Activated T-cell treated with anti-CD3 and anti-CD28 coated beads, Interleukin-2, amount 50 U/mL, for 72 hours (primary cell): ENCODE results near the gene TINAGL1. TPM values are rescaled to one million over a fixed set of nuclear protein-coding genes. Genes with fewer than 3 reads are reported as not detected.
"Not testable (repeated sequence)": the region's sequence is repeated elsewhere in the genome, so short reads cannot be mapped to it uniquely, and the experiment has no call there.

ENCODE experiments used
- ATAC-seq, 2 donors: fragments of 150-1000 bp; cut with Tn5 transposase; replicated peaks in 1 of 2; 2 replicates each; pipeline ENCODE4 v1.10.0; 2021; ENCODE audit warnings: moderate library complexity in 2 of 2, mild to moderate bottlenecking in 1 of 2
- DNase-seq, 2 donors: peaks; one replicate each; pipeline ENCODE4 v3.0.0; 2021 to 2022; ENCODE audit warnings: mixed read lengths in 1 of 2
- H3K27ac Mint-ChIP-seq: one replicate; pipeline ENCODE4 v1.8.0; 2022; ENCODE audit warnings: mild to moderate bottlenecking, moderate library complexity, mixed read lengths
- H3K27me3 Mint-ChIP-seq: one replicate; pipeline ENCODE4 v1.8.0; 2022; ENCODE audit warnings: low read depth, mixed read lengths
- H3K36me3 Mint-ChIP-seq, 2 donors: one replicate each; pipeline ENCODE4 v1.8.0; 2022; ENCODE audit warnings: mixed read lengths in 2 of 2, mild to moderate bottlenecking in 1 of 2; ENCODE audit not compliant: insufficient read depth in 2 of 2
- H3K4me1 Mint-ChIP-seq: one replicate; pipeline ENCODE4 v1.8.0; 2022; ENCODE audit warnings: low read depth, mixed read lengths
- H3K4me3 Mint-ChIP-seq, 2 donors: one replicate each; pipeline ENCODE4 v1.8.0; 2022; ENCODE audit warnings: mild to moderate bottlenecking in 2 of 2, mixed read lengths in 2 of 2, moderate library complexity in 2 of 2
- H3K9me3 Mint-ChIP-seq, 2 donors: one replicate each; pipeline ENCODE4 v1.8.0; 2022; ENCODE audit warnings: mixed read lengths in 2 of 2
- total RNA-seq, 2 donors: library from RNA; stranded (reverse); gene quantifications; one replicate each; pipeline ENCODE4 v1.2.3, GENCODE V29; 2022

The TINAGL1 gene
- total RNA-seq, 2 donors from 2014 or later, result not detected

DNA sequence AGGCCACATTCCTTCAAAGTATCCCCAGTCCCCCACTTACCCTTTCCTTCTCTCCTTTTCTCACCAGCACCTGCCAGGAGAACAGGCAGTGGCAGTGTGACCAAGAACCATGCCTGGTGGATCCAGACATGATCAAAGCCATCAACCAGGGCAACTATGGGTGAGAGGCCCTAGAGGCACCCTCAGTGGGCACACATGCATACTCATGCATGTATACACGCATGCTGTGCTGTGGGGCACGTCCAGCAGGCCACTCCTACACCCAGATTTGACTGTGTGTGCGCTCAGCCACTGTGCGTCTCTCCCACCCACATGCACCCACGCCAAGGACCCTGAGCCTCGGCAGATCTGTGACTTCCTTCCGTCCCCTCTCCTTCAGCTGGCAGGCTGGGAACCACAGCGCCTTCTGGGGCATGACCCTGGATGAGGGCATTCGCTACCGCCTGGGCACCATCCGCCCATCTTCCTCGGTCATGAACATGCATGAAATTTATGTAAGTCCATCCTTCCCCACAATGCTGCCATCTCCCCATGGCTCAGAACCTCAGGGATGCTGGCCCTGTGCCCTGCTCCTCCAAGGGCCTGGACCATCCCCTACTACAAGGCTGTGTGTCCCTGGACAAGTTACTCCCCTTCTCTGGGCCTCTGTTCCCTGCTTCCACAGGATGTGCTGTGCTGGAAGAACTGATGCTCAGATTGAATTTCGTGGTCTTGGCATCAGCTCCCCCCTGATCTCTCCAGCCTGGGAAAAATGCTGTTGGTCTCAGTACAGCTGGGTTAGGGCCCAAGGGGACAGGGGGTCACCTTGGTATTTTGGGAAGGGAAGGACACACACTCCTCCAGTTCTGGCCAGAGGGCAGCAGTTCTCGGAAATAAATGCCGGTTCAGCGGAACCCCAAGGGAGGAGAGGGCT is 7.0 kb downstream of the TINAGL1 start:
- Mint-ChIP-seq H3K4me1 (no peaks in the 10 kb centered on the region), H3K4me3 (no peak overlapping the region), H3K27me3 (no peaks in the 10 kb centered on the region), H3K36me3 (no peaks in the 10 kb centered on the region), H3K27ac (no peak overlapping the region), H3K9me3 (no peaks in the 10 kb centered on the region)
- no peak for DNase-seq
- no peak for ATAC-seq

DNA sequence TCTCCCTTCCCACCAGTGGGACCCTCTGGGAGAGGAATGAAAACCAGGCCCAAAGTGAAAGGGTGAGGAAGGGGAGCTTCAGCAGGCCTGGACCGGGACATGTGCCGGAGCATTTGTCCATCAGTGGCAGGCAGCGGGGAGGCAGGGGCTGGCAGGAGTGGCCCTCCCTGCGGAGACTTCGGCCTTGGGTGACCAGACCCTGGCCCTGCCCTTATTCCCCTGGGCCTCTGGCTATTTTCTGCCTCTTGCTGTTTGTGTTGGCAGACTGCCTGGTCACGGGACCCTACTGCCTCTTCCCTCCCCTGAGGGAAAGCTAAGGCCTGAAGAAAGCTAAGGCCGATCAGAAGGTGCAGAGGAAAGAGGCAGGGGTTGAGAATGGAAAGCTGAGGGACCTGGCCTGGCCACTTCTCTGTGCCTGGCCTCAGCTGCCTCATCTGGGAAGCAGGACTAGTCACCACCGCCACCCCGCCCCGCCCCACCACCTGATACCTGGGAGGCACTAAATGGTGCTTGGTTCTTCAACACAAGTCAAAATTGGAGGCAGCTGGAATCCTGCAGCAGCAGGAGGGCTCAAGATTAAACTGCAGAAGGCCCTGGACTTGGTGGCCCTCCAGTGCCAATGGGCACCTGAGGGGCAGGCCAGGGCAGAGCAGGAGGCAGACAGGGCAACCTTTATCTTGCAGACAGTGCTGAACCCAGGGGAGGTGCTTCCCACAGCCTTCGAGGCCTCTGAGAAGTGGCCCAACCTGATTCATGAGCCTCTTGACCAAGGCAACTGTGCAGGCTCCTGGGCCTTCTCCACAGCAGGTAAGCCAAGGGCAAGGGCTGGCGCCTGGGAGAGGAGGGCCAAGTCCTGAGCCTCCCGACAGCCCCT is 7.9 kb downstream of the TINAGL1 start:
- H3K27me3 Mint-ChIP-seq, result no peaks in the 10 kb centered on the region
- H3K36me3 Mint-ChIP-seq, result no peaks in the 10 kb centered on the region
- H3K27ac Mint-ChIP-seq, result no peak overlapping the region
- no peak for DNase-seq
- ATAC-seq, result no peak
- no peak overlapping the region for H3K4me3 Mint-ChIP-seq
- H3K4me1 Mint-ChIP-seq, result no peaks in the 10 kb centered on the region
- no peaks in the 10 kb centered on the region for H3K9me3 Mint-ChIP-seq

GRCh38 chr1:31584869-31585735 is 8.8 kb downstream of the TINAGL1 start:
- no peak for DNase-seq
- H3K9me3 Mint-ChIP-seq, result no peaks in the 10 kb centered on the region
- no peak overlapping the region for H3K4me3 Mint-ChIP-seq
- no peak for ATAC-seq
- no peaks in the 10 kb centered on the region for H3K4me1 Mint-ChIP-seq
- no peaks in the 10 kb centered on the region for H3K27me3 Mint-ChIP-seq
- H3K36me3 Mint-ChIP-seq, result no peaks in the 10 kb centered on the region
- H3K27ac Mint-ChIP-seq, result no peak overlapping the region

GRCh38 chr1:31585736-31586365 is 9.5 kb downstream of the TINAGL1 start:
- Mint-ChIP-seq H3K9me3 (no peaks in the 10 kb centered on the region), H3K36me3 (no peaks in the 10 kb centered on the region), H3K27me3 (no peaks in the 10 kb centered on the region), H3K4me1 (no peaks in the 10 kb centered on the region), H3K27ac (no peak overlapping the region), H3K4me3 (no peak overlapping the region)
- DNase-seq, result no peak
- ATAC-seq, result no peak

DNA sequence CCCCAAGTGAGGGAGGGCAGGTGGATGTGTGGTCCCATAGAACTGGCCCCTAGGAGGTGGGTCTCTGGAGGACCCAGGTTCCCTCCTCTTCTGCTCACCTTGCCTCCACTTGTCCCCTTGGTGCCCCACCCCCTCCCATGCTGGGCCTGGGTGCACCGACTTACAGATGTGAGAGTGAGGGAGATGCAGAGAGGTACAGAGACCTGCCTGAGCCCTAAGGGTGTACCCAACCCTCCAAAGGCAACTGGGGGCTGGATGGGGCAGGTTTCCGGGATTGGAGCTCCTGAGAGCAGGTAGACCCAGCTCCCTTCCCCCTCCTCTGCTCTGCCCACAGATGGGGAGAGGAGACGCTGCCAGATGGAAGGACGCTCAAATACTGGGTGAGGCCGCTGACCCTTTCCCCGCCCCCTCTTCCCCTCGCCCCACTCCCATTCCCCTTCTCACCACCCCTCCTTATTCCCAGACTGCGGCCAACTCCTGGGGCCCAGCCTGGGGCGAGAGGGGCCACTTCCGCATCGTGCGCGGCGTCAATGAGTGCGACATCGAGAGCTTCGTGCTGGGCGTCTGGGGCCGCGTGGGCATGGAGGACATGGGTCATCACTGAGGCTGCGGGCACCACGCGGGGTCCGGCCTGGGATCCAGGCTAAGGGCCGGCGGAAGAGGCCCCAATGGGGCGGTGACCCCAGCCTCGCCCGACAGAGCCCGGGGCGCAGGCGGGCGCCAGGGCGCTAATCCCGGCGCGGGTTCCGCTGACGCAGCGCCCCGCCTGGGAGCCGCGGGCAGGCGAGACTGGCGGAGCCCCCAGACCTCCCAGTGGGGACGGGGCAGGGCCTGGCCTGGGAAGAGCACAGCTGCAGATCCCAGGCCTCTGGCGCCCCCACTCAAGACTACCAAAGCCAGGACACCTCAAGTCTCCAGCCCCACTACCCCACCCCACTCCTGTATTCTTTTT is 10.3 kb downstream of the TINAGL1 start:
- no peaks in the 10 kb centered on the region for H3K9me3 Mint-ChIP-seq
- H3K36me3 Mint-ChIP-seq, result no peaks in the 10 kb centered on the region
- no peak overlapping the region for H3K4me3 Mint-ChIP-seq
- no peak overlapping the region for H3K27ac Mint-ChIP-seq
- no peaks in the 10 kb centered on the region for H3K4me1 Mint-ChIP-seq
- ATAC-seq (no peak), DNase-seq (no peak)
- H3K27me3 Mint-ChIP-seq, result no peaks in the 10 kb centered on the region

- ATAC-seq, H3K9me3 Mint-ChIP-seq, H3K27ac Mint-ChIP-seq, H3K4me3 Mint-ChIP-seq, H3K36me3 Mint-ChIP-seq, H3K4me1 Mint-ChIP-seq, H3K27me3 Mint-ChIP-seq, DNase-seq: not testable (repeated sequence)
Measured at GRCh38 chr1:31587328-31587699, 11.0 kb downstream of the TINAGL1 start.

DNA sequence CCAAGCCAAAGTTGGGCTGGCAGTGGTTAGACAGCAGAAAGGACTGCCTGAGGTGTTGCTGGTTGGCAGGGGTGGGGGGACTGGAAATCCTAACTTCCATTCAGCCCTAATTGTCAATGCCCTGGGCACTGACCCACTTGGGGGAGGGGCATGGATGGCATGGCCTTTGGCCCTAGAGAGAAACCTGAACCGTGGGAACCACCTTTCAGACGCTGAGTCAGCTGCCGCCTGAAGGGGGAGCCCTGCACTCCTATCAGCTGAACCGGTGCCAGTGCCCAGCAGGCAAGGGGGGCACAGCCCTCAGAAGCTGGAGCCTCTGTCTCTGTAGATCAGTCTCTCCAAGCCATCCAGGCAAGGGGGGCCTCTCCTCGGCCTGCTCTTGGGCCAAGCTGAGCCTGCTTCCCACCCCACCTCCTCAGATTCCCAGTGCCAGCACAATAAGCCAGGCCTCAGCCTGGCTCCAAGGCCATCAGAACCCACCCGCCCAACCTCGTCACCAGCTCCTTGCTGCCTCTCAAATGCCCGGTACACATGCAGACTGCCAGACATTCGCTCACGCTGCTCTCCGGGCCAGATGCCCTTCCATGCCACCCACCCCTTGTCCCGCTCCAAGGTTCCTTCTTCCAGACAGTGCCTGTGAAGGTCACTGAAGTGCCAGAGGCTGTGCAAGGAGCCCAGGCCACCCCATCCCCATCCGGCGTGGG is 11.6 kb downstream of the TINAGL1 start:
- Mint-ChIP-seq H3K27me3 (peaks cover 12% of the 10 kb centered on the region), H3K4me1 (no peaks in the 10 kb centered on the region), H3K36me3 (no peaks in the 10 kb centered on the region), H3K27ac (no peak overlapping the region), H3K9me3 (no peaks in the 10 kb centered on the region), H3K4me3 (no peak overlapping the region)
- ATAC-seq (peak; percentile 64 to 70), DNase-seq (peak; percentile 60 to 61)

DNA sequence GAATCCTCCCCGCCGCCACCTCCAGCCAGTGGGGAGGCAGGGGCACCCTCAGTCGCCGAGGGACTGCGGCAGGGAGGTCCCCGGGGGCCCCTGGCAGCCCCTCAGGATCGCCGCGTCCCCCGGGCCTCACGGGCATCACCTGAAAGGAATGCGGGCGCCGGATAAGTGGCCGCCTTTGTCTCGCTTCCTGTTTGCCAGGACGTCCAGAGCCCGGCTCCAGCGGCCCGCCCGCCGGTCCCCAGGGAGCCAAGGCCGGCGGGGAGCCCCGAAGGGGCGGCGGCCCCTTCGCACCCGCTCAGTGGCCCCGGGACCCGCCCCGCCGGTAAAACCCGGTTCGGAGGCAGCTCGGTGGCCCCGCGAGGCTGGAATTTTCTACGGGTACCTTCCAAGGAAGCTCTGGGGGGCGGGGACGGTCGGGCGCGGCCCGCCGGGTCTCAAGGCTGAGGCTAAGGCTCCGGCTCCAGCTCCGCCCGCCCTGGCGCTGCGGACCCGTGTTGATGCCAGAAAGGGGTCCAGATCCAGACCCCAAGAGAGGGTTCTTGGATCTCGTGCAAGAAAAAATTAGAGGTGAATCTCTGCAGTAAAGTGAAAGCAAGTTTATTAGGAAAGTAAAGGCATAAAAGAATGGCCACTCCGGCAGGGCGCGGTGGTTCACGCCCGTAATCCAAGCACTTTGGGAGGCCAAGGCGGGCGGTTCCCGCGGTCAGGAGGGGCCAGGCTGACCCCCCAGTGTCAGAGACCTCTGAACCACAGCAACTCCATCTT is 12.6 kb downstream of the TINAGL1 start:
- H3K36me3 Mint-ChIP-seq, result no peaks in the 10 kb centered on the region
- DNase-seq (no peak), ATAC-seq (no peak)
- H3K9me3 Mint-ChIP-seq, result no peaks in the 10 kb centered on the region
- no peak overlapping the region for H3K4me3 Mint-ChIP-seq
- no peaks in the 10 kb centered on the region for H3K4me1 Mint-ChIP-seq
- no peak overlapping the region for H3K27ac Mint-ChIP-seq
- H3K27me3 Mint-ChIP-seq, result peaks cover 16% of the 10 kb centered on the region

- H3K4me1 Mint-ChIP-seq, result no peaks in the 10 kb centered on the region
- no peaks in the 10 kb centered on the region for H3K9me3 Mint-ChIP-seq
- no peaks in the 10 kb centered on the region for H3K36me3 Mint-ChIP-seq
- no peak overlapping the region for H3K4me3 Mint-ChIP-seq
- DNase-seq, result no peak
- no peak overlapping the region for H3K27ac Mint-ChIP-seq
- ATAC-seq, result no peak
- peaks cover 23% of the 10 kb centered on the region for H3K27me3 Mint-ChIP-seq
Measured at GRCh38 chr1:31591425-31592093, 15.2 kb downstream of the TINAGL1 start.

- H3K36me3 Mint-ChIP-seq, result no peaks in the 10 kb centered on the region
- H3K4me1 Mint-ChIP-seq, result no peaks in the 10 kb centered on the region
- ATAC-seq (no peak), DNase-seq (no peak)
- no peak overlapping the region for H3K27ac Mint-ChIP-seq
- no peaks in the 10 kb centered on the region for H3K9me3 Mint-ChIP-seq
- H3K27me3 Mint-ChIP-seq, result peaks cover 23% of the 10 kb centered on the region
- no peak overlapping the region for H3K4me3 Mint-ChIP-seq
Measured at GRCh38 chr1:31592132-31592531, 15.8 kb downstream of the TINAGL1 start.
